ENCODE results near the gene DAB2.

DAB2 gene

GRCh38 chr5:39449591-39449990, 24.8 kb upstream of the DAB2 start:
- no peak for DNase-seq (ENCODE audit: low read depth)
- no peak overlapping the region for H3K4me3 ChIP-seq (ENCODE audit: low read depth, low read length)

- DNase-seq (ENCODE audit: low read depth): no peak
- H3K4me3 ChIP-seq (ENCODE audit: low read depth, low read length): no peak overlapping the region
These were observed 23.8 kb upstream of the DAB2 start for GRCh38 chr5:39448506-39449128.

GRCh38 chr5:39447968-39448367, 23.2 kb upstream of the DAB2 start:
- H3K4me3 ChIP-seq (ENCODE audit: low read depth, low read length): no peak overlapping the region
- no peak for DNase-seq (ENCODE audit: low read depth)

GRCh38 chr5:39447059-39447458, 22.3 kb upstream of the DAB2 start:
- H3K4me3 ChIP-seq (ENCODE audit: low read depth, low read length): no peak overlapping the region
- DNase-seq (ENCODE audit: low read depth): no peak

GRCh38 chr5:39446231-39446630, 21.5 kb upstream of the DAB2 start:
- H3K4me3 ChIP-seq (ENCODE audit: low read depth, low read length): no peak overlapping the region
- DNase-seq (ENCODE audit: low read depth): no peak

- H3K4me3 ChIP-seq (ENCODE audit: low read depth, low read length): no peak overlapping the region
- DNase-seq (ENCODE audit: low read depth): no peak
These were observed 19.1 kb upstream of the DAB2 start for GRCh38 chr5:39443911-39444310.

- no peak overlapping the region for H3K4me3 ChIP-seq (ENCODE audit: low read depth, low read length)
- no peak for DNase-seq (ENCODE audit: low read depth)
These were observed 18.2 kb upstream of the DAB2 start for GRCh38 chr5:39442991-39443390.

GRCh38 chr5:39441838-39442237, 17.1 kb upstream of the DAB2 start:
- no peak for DNase-seq (ENCODE audit: low read depth)
- no peak overlapping the region for H3K4me3 ChIP-seq (ENCODE audit: low read depth, low read length)

- DNase-seq (ENCODE audit: low read depth): no peak
- no peak overlapping the region for H3K4me3 ChIP-seq (ENCODE audit: low read depth, low read length)
These were observed 16.3 kb upstream of the DAB2 start for GRCh38 chr5:39440958-39441624.

- DNase-seq (ENCODE audit: low read depth): no peak
- no peak overlapping the region for H3K4me3 ChIP-seq (ENCODE audit: low read depth, low read length)
These were observed 15.6 kb upstream of the DAB2 start for GRCh38 chr5:39440192-39440957.

- H3K4me3 ChIP-seq (ENCODE audit: low read depth, low read length): no peak overlapping the region
- DNase-seq (ENCODE audit: low read depth): no peak
These were observed 14.9 kb upstream of the DAB2 start for GRCh38 chr5:39439582-39440162.

- DNase-seq (ENCODE audit: low read depth): no peak
- H3K4me3 ChIP-seq (ENCODE audit: low read depth, low read length): no peak overlapping the region
These were observed 12.7 kb upstream of the DAB2 start for GRCh38 chr5:39437467-39437866.

GRCh38 chr5:39433848-39434247, 9.1 kb upstream of the DAB2 start:
- DNase-seq (ENCODE audit: low read depth): no peak
- H3K4me3 ChIP-seq (ENCODE audit: low read depth, low read length): no peak overlapping the region

GRCh38 chr5:39432696-39433530, 8.1 kb upstream of the DAB2 start:
- H3K4me3 ChIP-seq (ENCODE audit: low read depth, low read length): no peak overlapping the region
- no peak for DNase-seq (ENCODE audit: low read depth)

- no peak overlapping the region for H3K4me3 ChIP-seq (ENCODE audit: low read depth, low read length)
- no peak for DNase-seq (ENCODE audit: low read depth)
These were observed 5.7 kb upstream of the DAB2 start for GRCh38 chr5:39430461-39430860.

GRCh38 chr5:39428640-39429039, 3.9 kb upstream of the DAB2 start:
- H3K4me3 ChIP-seq (ENCODE audit: low read depth, low read length): no peak overlapping the region
- no peak for DNase-seq (ENCODE audit: low read depth)

- no peak for DNase-seq (ENCODE audit: low read depth)
- no peak overlapping the region for H3K4me3 ChIP-seq (ENCODE audit: low read depth, low read length)
These were observed 2.9 kb upstream of the DAB2 start for GRCh38 chr5:39427633-39428032.

- H3K4me3 ChIP-seq (ENCODE audit: low read depth, low read length): no peak overlapping the region
- no peak for DNase-seq (ENCODE audit: low read depth)
These were observed 2.4 kb upstream of the DAB2 start for GRCh38 chr5:39427229-39427628.

- DNase-seq (ENCODE audit: low read depth): no peak
- H3K4me3 ChIP-seq (ENCODE audit: low read depth, low read length): no peak overlapping the region
These were observed 1.9 kb upstream of the DAB2 start for GRCh38 chr5:39426746-39427105.
